GM10248 (cell line): ENCODE results near the gene CRIP2.

Source experiments
- CTCF ChIA-PET: fragments of 300-600 bp; sonication (Branson Sonifier 250); formaldehyde crosslinking; extraction: SDS; loops from one replicate; lab custom pipeline; 2021; ENCODE audit warnings: antibody characterized with exemption; lab: Yijun Ruan, JAX
- POLR2A ChIA-PET: fragments of 350-650 bp; sonication (Branson Sonifier 250); formaldehyde crosslinking; extraction: SDS; loops from one replicate; lab custom pipeline; 2020; ENCODE audit warnings: antibody characterized with exemption; lab: Yijun Ruan, JAX
- DNase-seq: peaks from one replicate; pipeline ENCODE4 v3.0.0; 2012; ENCODE audit errors: extremely low spot score
- CTCF ChIP-seq: IDR thresholded peaks from 2 replicates; pipeline ENCODE4 v1.5.1; 2012; ENCODE audit warnings: mild to moderate bottlenecking, low read depth; ENCODE audit errors: extremely low read depth, missing control alignments, control extremely low read depth

The CRIP2 gene

GRCh38 chr14:105440992-105441391, 33.6 kb upstream of the CRIP2 start:
- ChIA-PET POLR2A (interaction anchor here (0.7 kb wide), 1 partner anchor 1720 kb away, joined by 3 read pairs; no protein-coding TSS in a partner anchor), CTCF (no interaction called here)
- no peak for DNase-seq
- no peak for TF ChIP-seq CTCF

- no peak for DNase-seq
- POLR2A ChIA-PET: no interaction called here
- no peak for TF ChIP-seq CTCF
- CTCF ChIA-PET: interaction anchor here (1.0 to 1.7 kb wide), 3 partner anchors 39 to 976 kb away, joined by 3 to 4 read pairs (median 4); no protein-coding TSS in a partner anchor
These were observed 32.5 kb upstream of the CRIP2 start for GRCh38 chr14:105442125-105442524.

- no peak for DNase-seq
- no peak for TF ChIP-seq CTCF
- ChIA-PET CTCF (interaction anchor here (1.2 to 1.7 kb wide), 2 partner anchors 38 to 975 kb away, joined by 3 to 4 read pairs; no protein-coding TSS in a partner anchor), POLR2A (no interaction called here)
These were observed 31.8 kb upstream of the CRIP2 start for GRCh38 chr14:105442834-105443233.

- DNase-seq: no peak
- POLR2A ChIA-PET: no interaction called here
- CTCF ChIA-PET: no interaction called here
- no peak for TF ChIP-seq CTCF
These were observed 29.8 kb upstream of the CRIP2 start for GRCh38 chr14:105444859-105445258.

GRCh38 chr14:105445290-105445689, 29.3 kb upstream of the CRIP2 start:
- no peak for TF ChIP-seq CTCF
- POLR2A ChIA-PET: no interaction called here
- no peak for DNase-seq
- CTCF ChIA-PET: no interaction called here

- ChIA-PET POLR2A (no interaction called here), CTCF (interaction anchor here (1.5 to 2.3 kb wide), 3 partner anchors 9 to 356 kb away, joined by 3 to 7 read pairs (median 4); no protein-coding TSS in a partner anchor)
- DNase-seq: no peak
- TF ChIP-seq CTCF: no peak
These were observed 28.4 kb upstream of the CRIP2 start for GRCh38 chr14:105445901-105446845.
